HUDEP-2 (cell line): ENCODE measurements around the gene RXRA.

Experiments used
- DNase-seq, 76 experiments: peaks; one replicate each; lab custom pipeline; 2025; ENCODE audit not compliant: unreplicated experiment in 76 of 76; lab: John Stamatoyannopoulos, UW

RXRA gene

GRCh38 chr9:134375430-134376385, 49.5 kb downstream of the RXRA start:
- no peak for DNase-seq

- no peak for DNase-seq
These were observed 50.3 kb downstream of the RXRA start for GRCh38 chr9:134376386-134377142.

- no peak for DNase-seq
These were observed 50.9 kb downstream of the RXRA start for GRCh38 chr9:134377143-134377484.

- peak in 3 of 76 experiments; percentile 19 to 34 (median 31) for DNase-seq
These were observed 51.7 kb downstream of the RXRA start for GRCh38 chr9:134377976-134378375.

- peak in 3 of 76 experiments; percentile 9 to 28 (median 17) for DNase-seq
These were observed 52.7 kb downstream of the RXRA start for GRCh38 chr9:134378901-134379338.

- no peak for DNase-seq
These were observed 53.6 kb downstream of the RXRA start for GRCh38 chr9:134379831-134380365.

GRCh38 chr9:134380542-134381271, 54.5 kb downstream of the RXRA start:
- DNase-seq, result no peak

- no peak for DNase-seq
These were observed 55.0 kb downstream of the RXRA start for GRCh38 chr9:134381272-134381661.

- DNase-seq, result no peak
These were observed 55.6 kb downstream of the RXRA start for GRCh38 chr9:134381671-134382516.

GRCh38 chr9:134382733-134383132, 56.5 kb downstream of the RXRA start:
- no peak for DNase-seq

GRCh38 chr9:134383148-134383547, 56.9 kb downstream of the RXRA start:
- no peak for DNase-seq

GRCh38 chr9:134384811-134385479, 58.7 kb downstream of the RXRA start:
- peak in 6 of 76 experiments; percentile 4 to 32 (median 14) for DNase-seq

- no peak for DNase-seq
These were observed 59.7 kb downstream of the RXRA start for GRCh38 chr9:134385915-134386314.

GRCh38 chr9:134386951-134387831, 60.9 kb downstream of the RXRA start:
- DNase-seq, result no peak

- no peak for DNase-seq
These were observed 62.1 kb downstream of the RXRA start for GRCh38 chr9:134388289-134388808.

GRCh38 chr9:134388976-134389375, 62.7 kb downstream of the RXRA start:
- DNase-seq, result no peak

GRCh38 chr9:134389642-134390041, 63.4 kb downstream of the RXRA start:
- no peak for DNase-seq

GRCh38 chr9:134390537-134390936, 64.3 kb downstream of the RXRA start:
- no peak for DNase-seq
